ENCODE measurements around the gene IL1R2. TPM values are rescaled to one million over a fixed set of nuclear protein-coding genes. Genes with fewer than 3 reads are reported as not detected.

The IL1R2 gene
- total and polyA plus RNA-seq, 2 donors (not counting 1 experiment from before 2014, with no cell fraction given) = 0.17 to 0.20 TPM

DNA sequence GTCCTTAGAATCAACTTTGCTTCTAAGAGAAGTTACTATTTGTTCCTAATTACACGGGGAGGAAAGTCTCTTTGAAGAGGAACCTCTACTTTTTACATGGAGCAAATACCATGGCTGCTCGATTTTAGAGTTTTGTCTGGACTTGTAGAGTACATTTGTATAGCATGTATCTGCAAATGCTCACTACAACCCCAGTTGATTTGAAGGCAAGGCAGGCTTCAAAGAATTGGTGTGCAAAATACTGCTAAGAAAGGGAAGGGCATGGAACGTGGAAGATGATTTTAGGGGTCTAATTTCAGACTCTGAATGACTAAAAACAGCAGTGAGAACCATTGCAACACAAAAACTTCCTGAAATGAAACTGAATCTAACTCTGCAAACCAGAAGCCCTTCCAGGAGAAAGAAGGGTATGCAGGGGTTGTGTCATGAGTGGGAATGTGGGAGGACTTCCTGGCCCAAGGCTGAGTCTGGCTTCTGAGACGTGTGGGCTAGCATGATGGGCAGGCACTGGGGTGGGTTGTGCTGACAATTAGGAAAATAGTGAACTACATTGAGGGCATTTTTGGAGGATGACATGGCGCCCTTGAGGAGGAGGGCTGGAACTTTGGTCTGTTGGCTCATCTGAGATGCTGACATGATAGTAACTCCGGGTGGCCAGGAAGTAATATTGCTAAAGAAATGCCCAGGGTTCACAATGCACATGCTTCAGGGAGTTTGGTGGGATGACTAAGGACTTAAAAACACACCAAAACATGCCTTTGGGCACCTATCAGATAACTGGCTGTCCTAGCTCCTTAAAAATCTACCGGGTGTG lies 18.9 kb upstream of the IL1R2 start:
- DNase-seq (ENCODE audit: low read depth in 2 of 2) = peak; percentile 64 to 69
- Histone ChIP-seq H2AFZ (ENCODE audit: low read length) (no peak overlapping the region), H3K27me3 (ENCODE audit: control insufficient read depth, insufficient read depth, low read length) (peaks cover 3% of the 10 kb centered on the region), H3K79me2 (ENCODE audit: control insufficient read depth, insufficient read depth, low read length) (no peaks in the 10 kb centered on the region), H4K20me1 (ENCODE audit: control insufficient read depth, extremely low read depth, insufficient read depth, low read length) (no peaks in the 10 kb centered on the region), H3K36me3 (ENCODE audit: control insufficient read depth, insufficient read depth, low read length) (no peaks in the 10 kb centered on the region), H3K27ac (ENCODE audit: insufficient read depth, low read length) (peak overlapping the region; percentile 38), H3K9me3 (ENCODE audit: control insufficient read depth, insufficient read depth, low read depth, low read length) (no peaks in the 10 kb centered on the region), H3K4me1 (ENCODE audit: control insufficient read depth, extremely low read depth, insufficient read depth, low read length) (peaks cover 3% of the 10 kb centered on the region), H3K4me3 (replicated peaks in 1 of 4; ENCODE audit: control extremely low read depth in 1 of 4, insufficient read depth in 1 of 4, low read depth in 3 of 4, low read length in 4 of 4) (no peak overlapping the region), H3K9ac (ENCODE audit: insufficient read depth, low read length) (no peak overlapping the region), H3K4me2 (ENCODE audit: extremely low read depth, insufficient read depth, low read length) (peak overlapping the region; percentile 18)
- TF ChIP-seq, protein P1, sequence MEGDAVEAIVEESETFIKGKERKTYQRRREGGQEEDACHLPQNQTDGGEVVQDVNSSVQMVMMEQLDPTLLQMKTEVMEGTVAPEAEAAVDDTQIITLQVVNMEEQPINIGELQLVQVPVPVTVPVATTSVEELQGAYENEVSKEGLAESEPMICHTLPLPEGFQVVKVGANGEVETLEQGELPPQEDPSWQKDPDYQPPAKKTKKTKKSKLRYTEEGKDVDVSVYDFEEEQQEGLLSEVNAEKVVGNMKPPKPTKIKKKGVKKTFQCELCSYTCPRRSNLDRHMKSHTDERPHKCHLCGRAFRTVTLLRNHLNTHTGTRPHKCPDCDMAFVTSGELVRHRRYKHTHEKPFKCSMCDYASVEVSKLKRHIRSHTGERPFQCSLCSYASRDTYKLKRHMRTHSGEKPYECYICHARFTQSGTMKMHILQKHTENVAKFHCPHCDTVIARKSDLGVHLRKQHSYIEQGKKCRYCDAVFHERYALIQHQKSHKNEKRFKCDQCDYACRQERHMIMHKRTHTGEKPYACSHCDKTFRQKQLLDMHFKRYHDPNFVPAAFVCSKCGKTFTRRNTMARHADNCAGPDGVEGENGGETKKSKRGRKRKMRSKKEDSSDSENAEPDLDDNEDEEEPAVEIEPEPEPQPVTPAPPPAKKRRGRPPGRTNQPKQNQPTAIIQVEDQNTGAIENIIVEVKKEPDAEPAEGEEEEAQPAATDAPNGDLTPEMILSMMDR (conservative IDR thresholded peaks at IDR 0.05 in 1 of 2, IDR thresholded peaks at IDR 0.05 in 1 of 2; ENCODE audit: low read depth in 1 of 2, low read length in 2 of 2) = no peak
- TF ChIP-seq EZH2 (IDR thresholded peaks at IDR 0.05; ENCODE audit: low read length, missing control alignments) = no peak

DNA sequence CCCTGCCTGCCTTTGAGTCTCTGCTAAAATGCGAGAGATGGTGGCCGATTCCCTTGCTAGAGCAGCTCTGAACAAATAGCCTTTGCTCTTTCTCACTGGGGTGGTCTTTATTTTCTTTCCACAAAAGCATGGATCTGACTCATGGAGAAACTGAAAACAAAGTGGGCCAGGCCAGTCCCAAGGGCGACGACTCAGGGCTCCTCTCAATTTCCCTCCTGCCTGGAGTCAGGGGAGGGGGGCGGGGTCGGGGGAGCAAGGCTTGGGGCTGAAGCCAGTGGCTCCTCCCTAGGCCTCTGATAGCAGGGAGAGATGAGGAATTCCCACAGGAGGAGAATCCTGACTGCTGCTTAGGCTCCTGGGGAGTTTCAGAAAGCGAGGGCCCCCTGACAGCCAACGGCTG lies 17.1 kb upstream of the IL1R2 start:
- Histone ChIP-seq H3K4me3 (replicated peaks in 1 of 4; ENCODE audit: control extremely low read depth in 1 of 4, insufficient read depth in 1 of 4, low read depth in 3 of 4, low read length in 4 of 4) (no peak overlapping the region), H3K27me3 (ENCODE audit: control insufficient read depth, insufficient read depth, low read length) (peaks cover under 1% of the 10 kb centered on the region), H4K20me1 (ENCODE audit: control insufficient read depth, extremely low read depth, insufficient read depth, low read length) (no peaks in the 10 kb centered on the region), H3K9me3 (ENCODE audit: control insufficient read depth, insufficient read depth, low read depth, low read length) (no peaks in the 10 kb centered on the region), H3K4me2 (ENCODE audit: extremely low read depth, insufficient read depth, low read length) (no peak overlapping the region), H3K27ac (ENCODE audit: insufficient read depth, low read length) (no peak overlapping the region), H3K9ac (ENCODE audit: insufficient read depth, low read length) (no peak overlapping the region), H3K36me3 (ENCODE audit: control insufficient read depth, insufficient read depth, low read length) (no peaks in the 10 kb centered on the region), H3K4me1 (ENCODE audit: control insufficient read depth, extremely low read depth, insufficient read depth, low read length) (peaks cover 3% of the 10 kb centered on the region), H3K79me2 (ENCODE audit: control insufficient read depth, insufficient read depth, low read length) (no peaks in the 10 kb centered on the region), H2AFZ (ENCODE audit: low read length) (no peak overlapping the region)
- no peak for TF ChIP-seq EZH2 (IDR thresholded peaks at IDR 0.05; ENCODE audit: low read length, missing control alignments)
- TF ChIP-seq, protein P1 (conservative IDR thresholded peaks at IDR 0.05 in 1 of 2, IDR thresholded peaks at IDR 0.05 in 1 of 2; ENCODE audit: low read depth in 1 of 2, low read length in 2 of 2) = no peak
- DNase-seq (ENCODE audit: low read depth in 2 of 2) = peak in 1 of 2 donors; percentile 89

DNA sequence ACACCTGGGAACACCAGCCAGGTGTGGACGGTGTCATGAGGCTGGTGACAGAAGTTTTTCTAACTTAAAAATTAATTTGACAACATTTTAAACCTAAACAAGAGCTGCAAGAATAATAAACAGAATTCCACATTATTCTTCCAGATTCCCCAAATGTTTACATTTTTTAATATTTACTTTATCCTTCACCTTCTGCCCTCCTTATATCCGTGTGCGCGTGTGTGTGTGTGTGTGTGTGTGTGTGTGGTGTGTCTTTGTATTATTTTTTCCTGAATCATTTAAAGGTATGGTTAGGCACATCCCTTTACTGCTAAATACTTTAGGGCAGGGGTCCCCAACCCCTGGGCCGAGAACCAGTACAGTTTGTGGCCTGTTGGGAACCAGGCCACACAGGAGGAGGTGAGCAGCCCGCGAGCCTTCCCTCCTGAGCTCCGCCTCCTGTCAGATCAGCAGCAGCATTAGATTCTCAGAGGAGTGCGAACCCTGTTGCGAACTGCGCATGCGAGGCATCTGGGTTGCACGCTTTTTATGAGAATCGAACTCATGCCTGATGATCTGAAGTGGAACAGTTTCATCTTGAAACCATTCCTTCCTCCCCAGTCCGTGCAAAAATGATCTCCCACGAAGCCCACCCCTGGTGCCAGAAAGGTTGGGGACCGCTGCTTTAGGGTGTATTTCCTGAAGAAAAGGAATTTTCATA lies 16.4 kb upstream of the IL1R2 start:
- TF ChIP-seq, protein P1 (conservative IDR thresholded peaks at IDR 0.05 in 1 of 2, IDR thresholded peaks at IDR 0.05 in 1 of 2; ENCODE audit: low read depth in 1 of 2, low read length in 2 of 2) = no peak
- no peak for TF ChIP-seq EZH2 (IDR thresholded peaks at IDR 0.05; ENCODE audit: low read length, missing control alignments)
- H3K79me2 ChIP-seq (ENCODE audit: control insufficient read depth, insufficient read depth, low read length) = no peaks in the 10 kb centered on the region
- H2AFZ ChIP-seq (ENCODE audit: low read length) = no peak overlapping the region
- no peak overlapping the region for H3K9ac ChIP-seq (ENCODE audit: insufficient read depth, low read length)
- H3K9me3 ChIP-seq (ENCODE audit: control insufficient read depth, insufficient read depth, low read depth, low read length) = no peaks in the 10 kb centered on the region
- no peaks in the 10 kb centered on the region for H3K27me3 ChIP-seq (ENCODE audit: control insufficient read depth, insufficient read depth, low read length)
- no peak overlapping the region for H3K4me3 ChIP-seq (replicated peaks in 1 of 4; ENCODE audit: control extremely low read depth in 1 of 4, insufficient read depth in 1 of 4, low read depth in 3 of 4, low read length in 4 of 4)
- DNase-seq (ENCODE audit: low read depth in 2 of 2) = peak in 1 of 2 donors; percentile 62
- H4K20me1 ChIP-seq (ENCODE audit: control insufficient read depth, extremely low read depth, insufficient read depth, low read length) = no peaks in the 10 kb centered on the region
- no peak overlapping the region for H3K4me2 ChIP-seq (ENCODE audit: extremely low read depth, insufficient read depth, low read length)
- H3K27ac ChIP-seq (ENCODE audit: insufficient read depth, low read length) = no peak overlapping the region
- H3K36me3 ChIP-seq (ENCODE audit: control insufficient read depth, insufficient read depth, low read length) = no peaks in the 10 kb centered on the region
- H3K4me1 ChIP-seq (ENCODE audit: control insufficient read depth, extremely low read depth, insufficient read depth, low read length) = peaks cover 3% of the 10 kb centered on the region
